ENCODE results near the gene TMEM236.
A peak's percentile ranks its signal among the peaks of the same experiment; 100 is the strongest.

TMEM236 gene

DNA sequence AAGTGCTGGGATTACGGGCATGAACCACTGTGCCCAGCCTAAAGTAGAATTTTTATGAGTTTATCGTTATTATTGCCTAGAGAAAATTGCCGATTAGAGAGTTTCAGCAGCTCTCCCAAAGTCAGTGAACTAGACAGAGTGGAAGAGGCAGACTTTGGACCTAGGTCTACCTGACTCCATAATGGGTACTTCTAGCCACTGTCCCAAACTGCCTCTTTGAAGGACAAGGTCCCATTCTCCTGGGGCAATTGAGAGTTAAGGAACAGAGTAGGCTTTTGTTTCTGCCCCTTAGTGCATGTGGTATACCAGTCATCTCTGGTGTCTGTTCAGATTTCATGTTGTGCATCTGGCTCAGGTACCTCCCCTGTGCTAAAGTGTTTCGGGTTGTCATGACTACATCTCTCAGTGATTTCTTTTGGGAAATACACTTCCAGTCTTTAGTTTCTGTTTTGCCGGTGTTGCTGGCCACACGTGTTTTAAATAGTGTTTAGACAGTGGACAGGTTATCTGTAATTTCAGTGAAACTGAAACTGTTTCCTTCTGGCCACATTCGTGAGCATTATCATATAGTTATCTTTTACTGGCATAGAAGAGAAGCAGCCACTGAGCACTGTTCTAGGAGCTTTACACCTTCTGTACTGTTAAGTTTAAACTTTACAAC lies 4.7 kb downstream of the TMEM236 start:
- TF ChIP-seq, protein P1, sequence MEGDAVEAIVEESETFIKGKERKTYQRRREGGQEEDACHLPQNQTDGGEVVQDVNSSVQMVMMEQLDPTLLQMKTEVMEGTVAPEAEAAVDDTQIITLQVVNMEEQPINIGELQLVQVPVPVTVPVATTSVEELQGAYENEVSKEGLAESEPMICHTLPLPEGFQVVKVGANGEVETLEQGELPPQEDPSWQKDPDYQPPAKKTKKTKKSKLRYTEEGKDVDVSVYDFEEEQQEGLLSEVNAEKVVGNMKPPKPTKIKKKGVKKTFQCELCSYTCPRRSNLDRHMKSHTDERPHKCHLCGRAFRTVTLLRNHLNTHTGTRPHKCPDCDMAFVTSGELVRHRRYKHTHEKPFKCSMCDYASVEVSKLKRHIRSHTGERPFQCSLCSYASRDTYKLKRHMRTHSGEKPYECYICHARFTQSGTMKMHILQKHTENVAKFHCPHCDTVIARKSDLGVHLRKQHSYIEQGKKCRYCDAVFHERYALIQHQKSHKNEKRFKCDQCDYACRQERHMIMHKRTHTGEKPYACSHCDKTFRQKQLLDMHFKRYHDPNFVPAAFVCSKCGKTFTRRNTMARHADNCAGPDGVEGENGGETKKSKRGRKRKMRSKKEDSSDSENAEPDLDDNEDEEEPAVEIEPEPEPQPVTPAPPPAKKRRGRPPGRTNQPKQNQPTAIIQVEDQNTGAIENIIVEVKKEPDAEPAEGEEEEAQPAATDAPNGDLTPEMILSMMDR (IDR thresholded peaks at IDR 0.05; ENCODE audit: control insufficient read depth, extremely low read depth, insufficient read depth), result no peak
- peak overlapping the region; percentile 0; the same call in 1 of the 2 replicates for H3K4me3 ChIP-seq (ENCODE audit: low read depth, low read length)
- no peak for DNase-seq (ENCODE audit: low read depth)

DNA sequence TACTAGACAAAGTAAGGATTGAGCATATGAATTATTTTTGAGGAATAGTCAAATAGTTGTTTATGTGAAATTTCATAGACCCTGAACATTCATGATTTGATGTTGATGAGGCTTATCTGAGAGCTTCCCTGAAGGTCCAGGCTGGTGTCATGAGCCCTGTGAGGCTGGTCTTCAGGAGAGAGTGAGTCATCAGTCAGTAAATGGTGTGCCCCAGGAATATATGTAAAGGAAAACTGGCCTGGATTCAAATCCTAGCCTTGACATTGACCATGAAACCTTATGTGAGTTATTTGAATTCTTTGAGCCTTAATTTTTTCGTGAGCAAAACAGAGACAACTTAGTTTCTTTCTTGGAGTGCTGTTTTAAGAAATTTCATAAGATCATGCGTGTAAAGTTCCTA lies 6.2 kb downstream of the TMEM236 start:
- TF ChIP-seq, protein P1 (IDR thresholded peaks at IDR 0.05; ENCODE audit: control insufficient read depth, extremely low read depth, insufficient read depth), result no peak
- H3K4me3 ChIP-seq (ENCODE audit: low read depth, low read length), result no peak overlapping the region
- no peak for DNase-seq (ENCODE audit: low read depth)

DNA sequence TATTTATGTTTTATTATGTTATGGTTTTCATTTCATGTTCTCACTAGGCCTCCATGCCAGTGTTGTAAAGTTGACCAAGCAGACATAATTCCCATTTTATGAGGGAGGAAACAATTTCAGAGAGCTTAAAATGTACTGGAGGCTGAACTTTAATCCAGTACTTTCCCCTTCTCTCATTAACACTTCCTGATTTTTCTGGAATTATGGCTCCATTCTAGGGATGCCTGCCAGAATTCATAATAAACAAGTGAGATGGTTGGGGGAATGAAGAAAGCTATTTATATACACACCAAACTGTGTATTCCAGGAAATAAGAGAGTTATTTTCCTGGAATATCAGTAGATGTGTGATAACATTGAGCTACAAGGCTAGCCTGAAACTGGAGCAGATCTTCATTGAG lies 6.9 kb downstream of the TMEM236 start:
- TF ChIP-seq, protein P1 (IDR thresholded peaks at IDR 0.05; ENCODE audit: control insufficient read depth, extremely low read depth, insufficient read depth), result no peak
- H3K4me3 ChIP-seq (ENCODE audit: low read depth, low read length), result no peak overlapping the region

DNA sequence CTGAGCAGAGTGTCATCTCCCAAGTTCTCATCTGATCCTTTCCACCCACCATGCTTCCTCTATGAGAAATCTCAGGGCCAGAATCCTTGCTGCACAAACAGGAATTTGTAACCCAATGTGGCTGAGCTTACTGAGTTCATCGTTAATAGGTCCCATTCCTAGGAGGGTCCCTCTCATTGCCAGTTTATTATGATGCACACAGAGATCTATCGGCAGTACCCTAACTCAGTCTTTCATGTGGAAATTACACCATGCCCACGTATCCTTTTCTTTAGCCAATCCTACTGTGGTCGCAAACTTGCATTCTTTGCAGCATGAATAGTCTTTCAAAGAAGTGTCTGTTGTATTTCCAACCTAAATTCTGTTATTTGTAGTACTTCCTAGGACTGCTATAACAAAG lies 12.1 kb downstream of the TMEM236 start:
- TF ChIP-seq, protein P1 (IDR thresholded peaks at IDR 0.05; ENCODE audit: control insufficient read depth, extremely low read depth, insufficient read depth), result no peak
- no peak for DNase-seq (ENCODE audit: low read depth)
- H3K4me3 ChIP-seq (ENCODE audit: low read depth, low read length), result no peak overlapping the region

More for the DNA sequence above, 6.9 kb downstream of the TMEM236 start:
- DNase-seq (ENCODE audit: low read depth), result no peak

DNA sequence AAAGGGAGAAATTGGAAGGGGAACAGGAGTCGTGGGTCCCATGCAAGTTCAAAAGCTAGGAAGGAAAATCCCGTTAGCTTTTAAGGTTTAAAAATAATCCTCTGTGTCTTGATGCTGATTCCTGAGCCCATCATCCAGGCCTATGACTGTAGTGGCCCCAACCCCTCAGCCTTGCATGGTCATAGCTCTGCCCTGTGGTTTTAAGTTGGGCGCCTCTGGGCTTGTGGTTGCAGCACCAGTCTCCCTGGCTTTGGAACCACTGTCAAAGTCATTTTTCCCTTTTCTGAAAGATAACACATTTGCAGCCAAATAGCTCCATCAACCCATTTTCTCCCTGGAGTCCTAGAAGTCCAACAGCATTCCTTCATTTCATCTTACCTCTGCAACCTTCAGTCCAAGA lies 13.6 kb downstream of the TMEM236 start:
- TF ChIP-seq, protein P1 (IDR thresholded peaks at IDR 0.05; ENCODE audit: control insufficient read depth, extremely low read depth, insufficient read depth), result no peak
- H3K4me3 ChIP-seq (ENCODE audit: low read depth, low read length), result no peak overlapping the region
- DNase-seq (ENCODE audit: low read depth), result no peak

DNA sequence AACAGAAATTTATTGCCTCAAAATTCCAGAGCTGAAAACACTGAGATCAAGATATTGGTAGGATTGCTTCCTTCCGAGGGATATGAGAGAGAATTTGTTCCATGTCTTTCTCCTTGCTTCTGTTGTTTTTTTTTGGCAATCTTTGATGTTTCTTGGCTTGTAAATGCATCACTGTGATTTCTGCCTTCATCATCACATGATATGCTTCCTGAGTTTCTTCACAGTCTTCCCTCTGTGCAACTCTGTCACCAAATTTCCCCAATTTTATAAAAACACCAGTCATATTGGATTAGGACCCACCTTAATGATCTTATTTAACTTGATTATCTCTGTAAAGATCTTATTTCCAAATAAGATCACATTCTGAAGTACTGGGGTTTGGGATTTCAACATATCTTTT lies 14.7 kb downstream of the TMEM236 start:
- DNase-seq (ENCODE audit: low read depth), result no peak
- TF ChIP-seq, protein P1 (IDR thresholded peaks at IDR 0.05; ENCODE audit: control insufficient read depth, extremely low read depth, insufficient read depth), result no peak

DNA sequence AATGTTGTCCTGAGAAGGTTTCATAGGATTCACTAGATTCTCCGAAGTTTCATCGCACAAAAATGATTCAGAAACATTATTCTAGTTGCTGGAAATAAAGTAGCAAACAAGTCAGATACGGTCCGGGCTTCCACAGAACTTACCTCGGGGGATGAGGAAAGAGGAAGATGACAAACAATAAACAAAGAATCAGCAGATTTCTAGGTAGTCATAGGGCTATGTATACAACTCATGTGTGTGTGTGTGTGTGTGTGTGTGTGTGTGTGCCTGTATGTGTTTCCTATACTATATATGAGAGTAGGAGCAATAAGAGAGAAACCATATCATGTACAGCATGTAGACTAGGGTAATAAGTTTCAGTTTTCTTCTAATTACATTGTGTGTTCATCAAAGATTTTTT lies 16.5 kb downstream of the TMEM236 start:
- H3K4me3 ChIP-seq (ENCODE audit: low read depth, low read length), result no peak overlapping the region
- no peak for DNase-seq (ENCODE audit: low read depth)
- TF ChIP-seq, protein P1 (IDR thresholded peaks at IDR 0.05; ENCODE audit: control insufficient read depth, extremely low read depth, insufficient read depth), result no peak

More for the DNA sequence above, 14.7 kb downstream of the TMEM236 start:
- no peak overlapping the region for H3K4me3 ChIP-seq (ENCODE audit: low read depth, low read length)
